Hematopoietic multipotent progenitor cell treated with erythropoietin and hydrocortisone succinate and interleukin-3 and kit ligand, for 17 days (in vitro differentiated cells): ENCODE measurements around the gene MYCL.

Source experiments
- DNase-seq: peaks from one replicate; pipeline ENCODE4 v3.0.0-alpha.2; 2015; ENCODE audit warnings: low spot score

The MYCL gene

DNA sequence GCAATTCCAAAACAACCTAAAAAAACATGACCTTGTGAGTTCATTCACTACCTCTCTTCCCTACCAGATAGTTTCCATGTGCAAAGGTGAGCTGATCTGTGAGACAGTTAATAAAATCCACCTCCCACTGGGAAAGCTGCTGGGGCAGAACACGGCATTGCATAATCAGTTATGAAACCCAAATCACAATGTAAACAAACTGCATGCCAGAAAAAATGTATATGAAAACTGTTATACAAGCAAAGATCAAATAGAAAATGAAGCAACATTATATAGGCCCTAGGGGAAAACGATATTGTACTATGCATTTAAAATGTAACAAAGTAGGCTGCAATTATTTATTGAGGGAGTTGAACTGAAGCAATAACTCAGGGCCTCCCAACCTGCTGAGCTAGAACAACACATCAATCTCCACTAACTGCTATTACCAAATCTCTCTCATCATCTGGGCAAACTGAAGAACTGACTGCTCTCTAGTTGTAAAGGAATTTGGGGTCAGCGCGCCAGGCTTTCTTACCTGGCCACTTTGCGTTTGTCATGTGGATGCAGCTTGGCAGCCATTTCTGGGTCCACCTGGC is 49.4 kb downstream of the MYCL start:
- no peak for DNase-seq

DNA sequence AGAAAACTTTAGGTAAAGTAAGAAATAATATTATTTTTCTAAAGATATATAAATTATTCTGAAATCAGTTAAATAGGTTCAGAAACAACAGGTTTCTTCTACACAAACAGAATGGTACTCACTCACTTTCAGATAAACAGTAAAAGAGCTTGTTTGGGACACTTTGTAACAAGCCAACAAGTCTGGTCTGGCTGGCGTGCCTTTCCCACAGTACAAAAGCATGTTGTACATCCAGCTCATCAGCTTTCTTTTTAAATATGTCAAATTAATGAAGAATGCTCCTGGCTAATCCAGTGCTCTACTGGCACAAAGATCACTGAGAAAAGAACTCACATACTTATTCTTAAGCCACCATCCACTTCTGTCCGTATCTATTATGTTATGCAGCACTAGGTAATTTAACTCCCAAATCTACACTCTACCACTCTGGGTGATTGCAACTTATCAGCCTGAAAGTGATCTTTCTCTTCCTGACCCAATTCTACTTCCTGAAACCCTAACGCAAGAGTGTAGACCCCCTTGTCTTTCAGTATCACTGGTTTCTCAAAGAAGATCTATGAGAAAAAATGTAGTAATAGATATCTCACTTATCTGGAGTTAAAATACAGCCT is 51.0 kb downstream of the MYCL start:
- DNase-seq: no peak

DNA sequence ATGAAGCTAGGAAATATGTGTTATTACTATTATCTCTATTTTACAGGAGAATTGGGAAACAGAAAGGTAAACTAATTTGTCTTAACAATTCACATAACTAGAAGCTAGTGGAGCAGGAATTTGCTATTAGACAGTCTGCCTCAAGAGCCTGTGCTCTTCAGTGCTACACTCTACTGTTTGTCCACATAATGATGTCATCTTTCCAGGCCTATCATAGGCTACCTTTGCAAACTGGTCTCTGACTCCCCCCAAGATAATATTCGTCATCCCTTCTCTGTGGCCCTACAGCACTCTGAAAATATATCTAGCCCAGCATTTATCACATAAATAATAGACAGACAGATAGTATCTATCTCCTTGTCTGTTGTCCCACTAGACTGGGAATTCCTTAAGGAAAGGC is 52.5 kb downstream of the MYCL start:
- no peak for DNase-seq

DNA sequence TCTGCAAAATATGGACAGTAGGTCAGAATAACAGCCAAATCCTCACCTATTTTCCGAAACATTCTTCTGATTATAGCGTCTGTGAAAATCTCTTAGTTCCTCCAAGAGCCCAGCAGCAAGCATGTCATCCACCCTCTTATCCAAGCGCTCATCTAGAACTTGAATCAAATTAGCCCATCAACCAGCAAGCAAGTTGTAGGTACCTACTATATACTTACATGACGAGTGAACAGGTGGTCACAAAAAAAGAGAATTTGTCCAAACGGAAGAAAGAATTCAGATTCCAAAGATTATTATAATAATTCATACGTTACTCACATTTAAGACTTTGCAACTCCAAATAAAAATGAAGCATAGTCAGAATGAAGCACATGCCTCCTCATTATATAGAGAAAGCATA is 53.8 kb downstream of the MYCL start:
- DNase-seq: no peak

DNA sequence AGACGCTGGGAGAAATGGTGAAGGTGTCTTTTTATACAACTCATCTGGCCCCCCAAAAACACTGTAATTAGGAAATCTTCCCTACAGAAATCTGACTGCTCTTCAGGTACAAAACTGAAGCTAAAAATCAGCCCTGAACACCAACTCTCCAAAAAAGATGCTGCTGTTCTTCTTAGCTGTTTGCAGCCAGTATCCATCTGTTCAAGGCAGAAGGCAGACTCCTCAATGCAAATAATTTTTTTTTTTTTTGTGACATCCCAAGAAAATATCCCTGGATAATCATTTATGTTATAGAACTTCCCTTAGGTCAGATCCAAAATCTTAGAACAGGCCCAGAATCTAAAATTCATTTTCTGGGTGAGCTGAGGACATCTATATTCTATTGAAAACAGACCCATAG is 54.9 kb downstream of the MYCL start:
- DNase-seq: no peak

DNA sequence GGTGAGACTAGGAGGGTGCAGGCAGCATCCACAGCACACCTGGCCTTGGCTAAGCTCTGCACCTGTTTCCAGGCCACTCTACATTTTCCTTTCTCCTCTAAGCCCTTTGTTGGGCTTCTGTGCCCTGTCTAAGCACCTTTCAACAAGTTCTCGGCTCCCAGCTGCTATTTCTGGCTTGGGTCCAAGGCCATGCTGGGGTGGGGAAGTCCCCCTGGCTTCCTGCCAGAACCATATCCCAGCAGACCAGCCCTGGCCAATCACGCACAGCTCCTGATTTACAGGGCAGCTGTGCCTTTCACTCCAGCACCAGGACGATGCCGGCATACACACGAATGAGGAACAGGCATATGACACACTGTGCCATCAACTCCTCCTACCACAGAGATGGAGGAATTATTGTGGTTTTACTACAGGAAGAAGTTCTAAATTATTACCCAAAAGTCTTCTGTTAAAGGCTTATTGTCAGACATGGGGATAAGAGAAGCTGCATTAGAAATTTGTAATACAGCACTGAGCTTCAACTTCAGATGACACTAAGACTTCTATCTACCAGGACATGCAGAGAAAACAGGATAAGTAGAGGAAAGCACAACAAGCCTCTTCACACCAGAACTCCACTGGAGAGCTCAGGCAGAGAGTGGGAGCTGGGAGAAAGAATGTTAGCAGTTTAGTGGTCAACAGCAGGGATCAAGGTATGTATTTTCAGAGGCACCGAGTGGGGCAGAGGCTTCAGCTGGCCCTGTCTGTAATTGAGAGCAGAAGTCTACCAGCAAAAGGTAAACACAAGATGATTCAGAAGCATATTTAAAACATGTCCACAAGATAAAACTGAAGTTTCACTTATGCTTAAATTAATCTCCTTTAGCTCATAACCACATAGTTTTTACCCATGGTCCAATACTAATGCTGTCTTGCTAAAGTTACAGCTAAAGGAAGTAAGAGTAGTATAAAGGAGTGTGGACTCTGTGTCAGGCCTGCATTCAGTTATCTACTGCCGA is 55.8 kb downstream of the MYCL start:
- DNase-seq: peak; percentile 80
